ENCODE results near the gene RCOR3. TPM values are rescaled to one million over a fixed set of nuclear protein-coding genes. Genes with fewer than 3 reads are reported as not detected.

Gene RCOR3
- total RNA-seq, 1 donor, result 31.2 TPM

DNA sequence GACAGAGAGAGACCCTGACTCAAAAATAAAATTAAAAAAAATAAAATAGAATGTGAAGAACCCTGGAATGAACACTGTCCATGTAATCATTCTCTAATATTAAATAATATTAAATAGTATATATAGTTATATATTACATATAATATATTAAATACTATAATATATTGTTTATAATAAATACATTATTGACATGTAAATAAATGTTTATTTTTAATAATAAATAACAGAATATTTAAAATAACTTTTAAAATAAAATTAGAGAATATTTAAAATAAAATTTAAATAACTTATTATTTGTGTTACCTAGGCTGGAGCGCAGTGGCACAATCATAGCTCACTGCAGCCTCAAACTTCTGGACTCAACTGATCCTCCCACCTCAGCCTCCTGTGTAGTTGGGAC, 99.5 kb downstream of the RCOR3 start:
- no peak overlapping the region for H3K4me3 ChIP-seq (ENCODE audit: low read depth, low read length)
- no peak for DNase-seq (ENCODE audit: low read depth)
- TF ChIP-seq CTCF (IDR thresholded peaks at IDR 0.05; ENCODE audit: insufficient read depth, low read length), result no peak

- DNase-seq (ENCODE audit: low read depth), result no peak
- H3K4me3 ChIP-seq (ENCODE audit: low read depth, low read length), result no peak overlapping the region
- no peak for TF ChIP-seq CTCF (IDR thresholded peaks at IDR 0.05; ENCODE audit: insufficient read depth, low read length)
These were observed 100.7 kb downstream of the RCOR3 start for GRCh38 chr1:211359876-211360275.

- DNase-seq (ENCODE audit: low read depth), result no peak
- no peak overlapping the region for H3K4me3 ChIP-seq (ENCODE audit: low read depth, low read length)
- no peak for TF ChIP-seq CTCF (IDR thresholded peaks at IDR 0.05; ENCODE audit: insufficient read depth, low read length)
These were observed 102.0 kb downstream of the RCOR3 start for GRCh38 chr1:211361202-211361601.

Other genes with a start within 250 kb of the RCOR3 start
- gene KCNH1, start 125.2 kb upstream of the RCOR3 start, total RNA-seq (ENCODE audit: low replicate concordance), result not detected in 2 replicates
- gene TRAF5, start 67.5 kb downstream of the RCOR3 start, total RNA-seq (ENCODE audit: low replicate concordance), result 9.4 and 20.6 TPM in 2 replicates
- not detected in 2 replicates for gene RD3, start 232.8 kb downstream of the RCOR3 start, total RNA-seq (ENCODE audit: low replicate concordance)

Data from fibroblast of the aortic adventitia (primary cell).